HL-60/S4 treated with retinoic acid at 250 ng/mL for 4 days and 3 days (cell line): Measurements from ENCODE around the gene ARHGAP45.

Experiments used
- in situ Hi-C: fragments of 300-500 bp; cut with MboI; formaldehyde crosslinking; loops from 2 replicates; pipeline ENCODE4 v1.7.0; 2022; ENCODE audit warnings: low sequenced_read_pairs

The ARHGAP45 gene

GRCh38 chr19:1054102-1055027 is 12.6 kb upstream of the ARHGAP45 start:
- in situ Hi-C loops = no loop called here

- in situ Hi-C loops = no loop called here
Measured at GRCh38 chr19:1055028-1055425, 11.9 kb upstream of the ARHGAP45 start.

- in situ Hi-C loops = no loop called here
Measured at GRCh38 chr19:1055886-1056620, 10.9 kb upstream of the ARHGAP45 start.

DNA sequence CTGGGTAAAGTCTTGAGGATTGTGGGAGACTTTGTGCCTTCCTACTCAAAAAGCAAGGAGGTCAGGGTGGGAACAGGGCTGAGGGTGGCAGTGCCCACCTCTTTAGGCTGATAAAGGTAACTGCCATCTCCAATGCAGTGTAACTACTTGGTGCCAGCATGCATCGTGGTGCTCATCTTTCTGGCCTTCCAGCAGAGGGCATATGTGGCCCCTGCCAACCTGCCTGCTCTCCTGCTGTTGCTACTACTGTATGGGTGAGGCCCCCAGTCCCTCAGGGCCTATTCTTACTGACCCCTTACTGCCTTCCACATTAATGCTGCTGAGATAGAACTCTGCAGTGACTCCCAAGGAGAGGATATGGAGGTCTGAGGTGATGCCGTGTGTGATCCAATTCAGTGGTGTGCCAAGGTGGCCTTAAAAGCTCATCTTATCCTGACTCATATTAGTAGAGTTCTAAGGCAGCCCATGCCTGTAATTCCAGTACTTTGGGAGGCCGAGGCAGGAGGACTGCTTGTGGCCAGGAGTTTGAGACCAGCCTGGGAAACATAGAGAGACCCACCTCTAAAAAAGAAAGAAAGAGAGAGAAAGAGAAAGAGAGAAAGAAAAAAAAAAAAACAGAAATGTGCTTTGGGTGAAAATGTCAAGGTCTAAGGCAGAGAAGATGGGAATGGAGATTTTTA is 9.7 kb upstream of the ARHGAP45 start:
- in situ Hi-C loops = no loop called here

DNA sequence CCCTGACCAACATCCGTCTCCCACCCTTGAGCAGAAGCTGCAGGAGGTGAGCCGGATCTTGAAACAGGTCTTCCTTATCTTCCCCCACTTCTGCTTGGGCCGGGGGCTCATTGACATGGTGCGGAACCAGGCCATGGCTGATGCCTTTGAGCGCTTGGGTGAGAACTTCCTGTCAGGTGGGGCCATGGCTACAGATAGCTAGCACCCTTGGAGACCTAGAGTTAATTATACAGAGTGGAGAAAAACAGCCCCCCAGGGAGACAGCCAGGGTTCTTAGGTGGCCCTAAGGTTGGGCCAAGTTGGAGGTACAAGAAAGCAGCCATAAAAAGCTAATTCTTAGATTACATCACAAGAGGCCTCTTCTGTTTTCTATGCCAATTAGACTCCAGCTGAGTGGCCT is 8.9 kb upstream of the ARHGAP45 start:
- in situ Hi-C loops = no loop called here

DNA sequence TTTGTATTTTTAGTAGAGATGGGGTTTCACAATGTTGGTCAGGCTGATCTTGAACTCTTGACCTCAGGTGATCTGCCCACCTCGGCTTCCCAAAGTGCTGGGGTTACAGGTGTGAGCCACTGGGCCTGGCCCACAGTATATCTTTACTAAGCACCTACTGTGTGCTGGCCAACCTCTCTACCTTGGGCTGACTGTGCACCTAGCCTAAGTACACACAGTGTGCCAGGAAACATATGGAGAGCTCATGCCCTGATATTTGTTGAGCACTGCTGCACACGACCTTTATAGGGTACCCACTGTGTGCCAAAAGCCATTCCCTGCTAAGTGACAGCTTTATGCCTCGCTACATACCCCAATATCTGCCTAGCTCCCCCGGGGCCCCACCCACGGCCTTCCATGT is 6.3 kb upstream of the ARHGAP45 start:
- in situ Hi-C loops = no loop called here

DNA sequence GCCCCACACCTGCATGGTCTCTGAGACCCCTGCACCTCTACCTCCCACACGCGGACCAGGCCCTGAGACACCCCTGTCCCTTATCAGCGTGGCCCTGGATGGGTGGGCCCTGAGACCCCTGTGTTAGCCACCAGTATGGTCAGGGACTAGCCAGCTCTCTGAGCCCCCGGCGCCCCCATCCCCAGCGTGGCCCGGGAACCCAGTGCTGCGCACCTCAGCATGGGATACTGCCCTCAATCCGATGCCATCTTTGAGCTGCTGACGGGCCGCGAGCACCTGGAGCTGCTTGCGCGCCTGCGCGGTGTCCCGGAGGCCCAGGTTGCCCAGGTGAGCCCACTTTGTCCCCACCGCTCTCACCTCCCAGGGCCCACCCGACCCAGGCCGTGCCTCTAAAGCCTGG is 5.0 kb upstream of the ARHGAP45 start:
- in situ Hi-C loops = no loop called here

DNA sequence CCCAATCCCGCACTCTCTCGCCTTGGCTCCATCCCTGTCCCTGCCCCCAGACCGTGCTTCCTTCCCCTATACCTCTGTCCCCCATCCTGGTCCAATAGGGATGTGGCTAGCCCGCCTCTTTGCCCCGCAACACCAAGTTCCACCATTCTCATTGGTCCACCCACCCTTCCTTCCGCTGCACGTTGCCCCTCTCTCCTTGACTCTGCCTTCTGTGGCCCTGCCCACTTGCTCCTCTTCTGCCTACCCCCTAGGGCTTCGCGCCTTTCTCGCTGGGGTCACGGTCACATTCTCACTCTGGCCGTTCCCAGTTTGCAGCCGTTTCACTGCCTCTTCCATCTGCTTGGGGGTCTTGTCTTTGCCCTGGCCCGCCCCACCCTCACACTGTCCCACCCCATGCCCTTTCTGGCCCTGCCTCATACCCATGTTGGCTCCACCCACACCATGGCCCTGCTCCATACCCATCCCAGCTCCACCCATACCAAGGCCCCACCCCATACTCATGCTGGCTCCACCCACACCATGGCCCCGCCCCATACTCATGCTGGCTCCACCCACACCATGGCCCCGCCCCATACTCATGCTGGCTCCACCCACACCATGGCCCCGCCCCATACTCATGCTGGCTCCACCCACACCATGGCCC is 4.5 kb upstream of the ARHGAP45 start:
- in situ Hi-C loops = no loop called here

DNA sequence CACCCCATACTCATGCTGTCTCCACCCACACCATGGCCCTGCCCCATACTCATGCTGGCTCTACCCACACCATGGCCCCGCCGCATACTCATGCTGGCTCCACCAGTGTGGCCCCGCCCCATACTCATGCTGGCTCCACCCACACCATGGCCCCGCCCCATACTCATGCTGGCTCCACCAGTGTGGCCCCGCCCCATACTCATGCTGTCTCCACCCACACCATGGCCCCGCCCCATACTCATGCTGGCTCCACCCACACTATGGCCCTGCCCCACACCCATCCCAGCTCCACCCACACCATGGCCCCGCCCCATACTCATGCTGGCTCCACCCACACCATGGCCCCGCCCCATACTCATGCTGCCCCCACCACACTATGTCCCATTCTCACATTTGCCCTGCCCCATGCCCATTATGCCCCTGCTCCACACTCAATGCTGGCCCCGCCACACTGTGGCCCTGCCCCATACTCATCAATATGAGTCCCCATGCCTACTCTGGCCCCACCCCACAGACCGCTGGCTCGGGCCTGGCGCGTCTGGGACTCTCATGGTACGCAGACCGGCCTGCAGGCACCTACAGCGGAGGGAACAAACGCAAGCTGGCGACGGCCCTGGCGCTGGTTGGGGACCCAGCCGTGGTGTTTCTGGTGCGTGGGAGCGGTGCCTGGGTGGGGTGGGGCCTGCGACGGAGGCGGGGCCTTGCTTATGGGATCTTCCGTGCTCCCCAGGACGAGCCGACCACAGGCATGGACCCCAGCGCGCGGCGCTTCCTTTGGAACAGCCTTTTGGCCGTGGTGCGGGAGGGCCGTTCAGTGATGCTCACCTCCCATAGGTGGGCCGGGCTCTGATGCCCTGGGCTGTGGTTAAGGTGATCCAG is 3.7 kb upstream of the ARHGAP45 start:
- in situ Hi-C loops = no loop called here

DNA sequence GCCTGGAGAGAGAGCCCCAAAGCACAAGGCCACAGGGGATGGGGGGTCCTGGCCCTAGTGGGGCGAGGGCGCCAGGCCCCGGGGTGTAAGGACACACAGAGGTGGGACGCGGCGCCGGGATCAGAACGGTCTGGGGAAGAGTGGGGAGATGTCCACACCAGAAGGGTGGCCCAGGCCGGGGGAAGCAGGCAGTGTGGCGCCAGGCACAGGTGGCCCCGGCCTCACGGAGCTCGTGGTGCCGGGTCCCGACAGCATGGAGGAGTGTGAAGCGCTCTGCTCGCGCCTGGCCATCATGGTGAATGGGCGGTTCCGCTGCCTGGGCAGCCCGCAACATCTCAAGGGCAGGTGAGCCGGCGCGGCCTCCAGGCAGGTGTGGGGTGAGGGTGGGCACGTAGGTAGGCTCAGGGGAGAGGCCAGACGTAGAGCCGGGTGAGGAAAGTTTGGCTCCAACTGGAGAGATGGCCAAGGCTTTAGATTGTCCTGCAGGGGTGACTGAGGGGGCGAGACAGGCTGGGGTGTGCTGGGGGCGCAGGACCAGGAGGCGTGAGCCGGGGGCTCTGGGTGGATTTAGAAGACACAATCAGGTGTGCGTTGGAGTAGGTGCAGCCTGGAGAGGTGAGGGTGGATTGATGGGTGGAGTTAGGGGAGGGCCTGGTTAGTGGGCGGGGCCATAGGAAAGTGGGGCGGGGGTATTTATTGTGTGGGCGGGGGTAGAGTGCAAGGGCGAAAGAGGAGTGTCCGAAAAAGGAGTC is 2.9 kb upstream of the ARHGAP45 start:
- in situ Hi-C loops = no loop called here

- in situ Hi-C loops = no loop called here
Measured at GRCh38 chr19:1064661-1065605, 2.0 kb upstream of the ARHGAP45 start.

- in situ Hi-C loops = no loop called here
Measured at GRCh38 chr19:1065606-1066109, 1.3 kb upstream of the ARHGAP45 start.

- in situ Hi-C loops = no loop called here
Measured at GRCh38 chr19:1066251-1066747, 668 bp upstream of the ARHGAP45 start.

DNA sequence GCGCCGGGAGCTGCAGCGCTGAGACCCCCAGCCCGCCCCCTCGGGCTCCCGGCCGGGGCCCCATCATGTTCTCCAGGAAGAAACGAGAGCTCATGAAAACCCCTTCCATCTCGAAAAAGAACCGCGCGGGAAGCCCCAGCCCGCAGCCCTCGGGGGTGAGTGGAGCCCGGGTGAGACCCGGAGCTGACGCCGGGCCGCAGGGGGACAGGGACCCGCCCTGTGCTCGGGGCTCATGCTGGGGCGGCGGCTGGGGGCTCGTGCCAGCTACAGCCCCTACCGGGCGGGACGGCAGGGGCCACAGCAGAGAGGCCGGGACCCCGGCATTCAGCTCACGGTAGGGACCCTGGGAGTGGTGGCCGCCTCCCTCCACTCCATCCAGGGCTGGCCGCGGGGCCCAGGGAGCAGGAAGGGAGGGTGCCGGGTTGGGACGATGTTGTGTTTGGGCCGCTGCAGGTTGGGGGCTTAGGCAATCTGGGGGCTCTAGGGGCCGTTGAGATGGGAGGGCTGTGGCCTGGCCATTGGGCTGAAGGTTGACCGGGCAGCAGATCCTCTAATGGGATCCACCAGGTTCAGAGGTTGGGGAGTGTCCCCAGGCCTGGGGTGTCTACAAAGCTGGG is 482 bp downstream of the ARHGAP45 start:
- in situ Hi-C loops = no loop called here

DNA sequence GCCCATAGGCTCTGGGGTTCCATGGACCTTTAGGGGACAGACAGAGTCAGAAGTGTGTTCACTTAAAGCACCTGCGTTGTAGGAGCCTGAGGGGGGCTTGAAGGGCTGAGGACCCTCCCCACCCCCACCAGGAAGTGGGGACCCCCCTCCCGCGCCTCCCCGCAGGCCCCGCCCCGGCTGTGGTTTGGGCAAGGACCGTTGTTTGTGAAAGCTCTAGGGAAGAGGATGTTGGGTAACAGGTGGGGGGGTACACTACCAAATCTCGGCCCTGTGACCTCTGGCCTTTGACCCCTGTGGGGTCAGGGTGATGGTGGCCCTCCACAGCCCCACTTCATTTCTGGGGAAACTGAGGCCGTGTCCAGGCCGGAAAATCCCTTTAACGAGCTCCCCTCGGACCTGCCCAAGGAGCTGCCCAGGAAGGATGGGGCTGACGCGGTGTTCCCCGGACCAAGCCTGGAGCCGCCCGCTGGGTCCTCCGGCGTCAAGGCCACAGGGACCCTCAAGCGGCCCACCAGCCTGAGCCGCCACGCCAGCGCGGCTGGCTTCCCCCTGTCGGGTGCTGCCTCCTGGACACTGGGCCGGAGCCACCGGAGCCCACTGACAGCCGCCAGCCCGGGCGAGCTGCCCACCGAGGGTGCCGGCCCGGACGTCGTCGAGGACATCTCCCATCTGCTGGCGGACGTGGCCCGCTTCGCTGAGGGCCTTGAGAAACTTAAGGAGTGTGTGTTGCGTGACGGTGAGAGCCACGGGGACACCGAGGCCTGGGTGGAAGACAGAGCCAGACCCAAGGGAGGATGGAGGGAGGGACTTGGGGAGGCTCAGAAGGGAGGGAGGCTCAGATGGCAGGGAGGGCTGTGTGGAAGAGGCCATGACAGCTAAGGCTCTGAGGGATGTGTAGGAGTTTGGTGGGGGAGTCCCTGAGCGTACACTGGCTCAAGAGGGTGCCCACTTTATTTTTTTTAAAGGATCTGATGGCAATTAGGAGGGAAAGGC is 1.3 kb downstream of the ARHGAP45 start:
- in situ Hi-C loops = no loop called here
